Measurements from ENCODE around the gene SOX15.

SOX15 gene

DNA sequence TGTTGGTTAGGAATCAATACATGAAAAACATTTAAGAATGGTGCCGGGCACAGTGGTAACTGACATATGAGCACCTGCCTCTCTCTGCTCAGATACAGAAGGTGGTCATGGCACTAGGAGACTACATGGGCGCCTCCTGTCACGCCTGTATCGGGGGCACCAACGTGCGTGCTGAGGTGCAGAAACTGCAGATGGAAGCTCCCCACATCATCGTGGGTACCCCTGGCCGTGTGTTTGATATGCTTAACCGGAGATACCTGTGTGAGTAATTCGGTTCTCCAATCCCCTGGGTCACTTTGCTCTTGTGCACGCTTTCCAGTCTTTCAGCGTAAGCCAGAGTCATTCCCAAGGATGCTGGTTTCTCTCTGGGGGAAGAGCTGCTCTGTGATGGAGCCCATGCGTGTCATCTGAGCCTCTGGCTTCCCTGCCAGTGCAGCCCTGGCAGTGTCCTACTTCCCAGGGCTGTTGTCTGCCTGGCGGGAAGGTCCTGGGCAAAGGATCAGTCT is 13.4 kb downstream of the SOX15 start:
- no peak for DNase-seq

- DNase-seq: no peak
These were observed 13.9 kb downstream of the SOX15 start for GRCh38 chr17:7575959-7576358.

DNA sequence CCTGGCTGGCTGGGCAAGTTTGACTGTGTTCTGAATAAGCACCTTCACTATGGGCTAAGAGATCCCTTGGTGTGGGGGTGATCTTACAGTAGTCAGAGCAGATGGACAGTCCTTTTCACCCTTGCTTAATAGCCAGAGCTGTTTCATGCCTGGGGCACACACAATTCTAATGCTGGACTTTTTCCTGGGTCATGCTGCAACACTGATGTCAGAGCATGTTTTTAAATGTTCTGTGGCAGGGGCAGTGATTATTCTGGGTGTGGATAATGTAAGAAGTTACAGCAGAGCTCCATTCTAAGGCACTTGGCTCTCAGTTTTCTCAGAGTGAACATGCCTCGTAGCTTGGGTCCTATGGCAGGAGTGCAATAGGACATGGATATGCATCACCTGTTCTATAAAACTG is 14.4 kb downstream of the SOX15 start:
- DNase-seq: no peak

GRCh38 chr17:7574176-7574953 is 15.5 kb downstream of the SOX15 start:
- DNase-seq: no peak

GRCh38 chr17:7573324-7574080 is 16.4 kb downstream of the SOX15 start:
- DNase-seq: peak; percentile 86

GRCh38 chr17:7572588-7573323 is 17.1 kb downstream of the SOX15 start:
- peak; percentile 98 for DNase-seq

DNA sequence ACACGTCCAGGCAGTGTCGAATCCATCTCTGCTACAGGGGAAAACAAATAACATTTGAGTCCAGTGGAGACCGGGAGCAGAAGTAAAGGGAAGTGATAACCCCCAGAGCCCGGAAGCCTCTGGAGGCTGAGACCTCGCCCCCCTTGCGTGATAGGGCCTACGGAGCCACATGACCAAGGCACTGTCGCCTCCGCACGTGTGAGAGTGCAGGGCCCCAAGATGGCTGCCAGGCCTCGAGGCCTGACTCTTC is 17.6 kb downstream of the SOX15 start:
- DNase-seq: no peak

DNA sequence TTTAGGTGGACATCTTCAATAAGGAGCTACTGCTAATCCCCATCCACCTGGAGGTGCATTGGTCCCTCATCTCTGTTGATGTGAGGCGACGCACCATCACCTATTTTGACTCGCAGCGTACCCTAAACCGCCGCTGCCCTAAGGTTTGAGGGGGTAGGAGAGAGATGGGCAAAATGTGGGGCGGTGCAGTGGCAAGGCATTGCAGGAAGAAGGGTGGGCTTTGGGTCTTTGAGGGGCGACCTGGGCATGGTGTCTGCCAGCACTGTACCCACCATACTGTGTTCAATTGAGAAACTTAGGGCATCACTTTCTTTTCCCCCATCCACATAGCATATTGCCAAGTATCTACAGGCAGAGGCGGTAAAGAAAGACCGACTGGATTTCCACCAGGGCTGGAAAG is 19.5 kb downstream of the SOX15 start:
- DNase-seq: no peak

DNA sequence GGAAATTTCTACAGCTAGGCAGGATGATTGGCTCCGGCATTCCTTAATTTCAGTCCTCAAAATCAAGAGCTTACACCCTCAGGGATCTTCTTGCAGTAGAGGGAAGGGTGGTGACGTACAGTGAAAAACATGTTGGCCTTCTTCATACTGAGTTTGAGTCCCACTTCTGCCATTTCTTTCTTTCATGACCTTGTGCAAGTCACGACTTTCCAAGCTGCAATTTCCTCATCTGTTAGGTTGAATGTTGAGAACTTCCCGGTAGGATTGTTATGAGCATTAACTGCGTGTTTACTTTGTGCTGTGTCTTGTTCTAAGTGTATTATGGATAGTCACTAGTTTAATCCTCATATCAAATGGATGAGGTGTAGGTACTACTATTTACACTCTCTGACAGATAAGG is 20.3 kb downstream of the SOX15 start:
- DNase-seq: no peak

DNA sequence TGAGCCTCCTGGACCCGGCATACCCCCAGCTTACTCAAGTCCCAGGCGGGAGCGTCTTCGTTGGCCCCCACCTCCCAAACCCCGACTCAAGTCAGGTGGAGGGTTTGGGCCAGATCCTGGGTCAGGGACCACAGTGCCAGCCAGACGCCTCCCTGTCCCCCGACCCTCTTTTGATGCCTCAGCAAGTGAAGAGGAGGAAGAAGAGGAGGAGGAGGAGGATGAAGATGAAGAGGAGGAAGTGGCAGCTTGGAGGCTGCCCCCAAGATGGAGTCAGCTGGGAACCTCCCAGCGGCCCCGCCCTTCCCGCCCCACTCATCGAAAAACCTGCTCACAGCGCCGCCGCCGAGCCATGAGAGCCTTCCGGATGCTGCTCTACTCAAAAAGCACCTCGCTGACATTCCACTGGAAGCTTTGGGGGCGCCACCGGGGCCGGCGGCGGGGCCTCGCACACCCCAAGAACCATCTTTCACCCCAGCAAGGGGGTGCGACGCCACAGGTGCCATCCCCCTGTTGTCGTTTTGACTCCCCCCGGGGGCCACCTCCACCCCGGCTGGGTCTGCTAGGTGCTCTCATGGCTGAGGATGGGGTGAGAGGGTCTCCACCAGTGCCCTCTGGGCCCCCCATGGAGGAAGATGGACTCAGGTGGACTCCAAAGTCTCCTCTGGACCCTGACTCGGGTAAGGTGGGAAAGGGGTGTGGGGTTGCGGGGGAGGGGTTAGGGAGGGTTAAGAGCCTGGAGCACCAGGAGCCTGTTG is 26.6 kb downstream of the SOX15 start:
- DNase-seq: no peak

DNA sequence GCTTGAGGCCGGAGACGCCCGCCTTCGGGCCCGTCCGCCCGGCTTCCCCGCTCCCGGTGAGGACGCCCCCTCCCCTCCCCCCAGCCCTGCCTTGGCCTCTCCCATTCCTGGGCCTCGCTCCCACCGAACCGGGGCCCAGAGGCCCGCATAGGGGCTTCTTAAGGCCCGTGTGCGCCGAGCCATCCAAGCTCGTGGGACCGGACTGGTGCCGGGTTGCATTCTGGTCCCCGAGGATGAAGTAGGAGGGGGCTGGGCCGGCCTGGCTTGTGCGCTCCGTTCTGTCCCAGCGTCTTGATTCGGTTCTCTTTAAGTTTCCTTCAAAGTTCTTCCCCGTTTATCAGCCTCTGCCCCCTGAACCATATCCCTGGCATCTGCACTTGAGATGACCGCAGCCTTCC is 27.7 kb downstream of the SOX15 start:
- no peak for DNase-seq

- DNase-seq: peak; percentile 80
These were observed 28.2 kb downstream of the SOX15 start, which contains the start of gene SENP3 for GRCh38 chr17:7561589-7562207. Gene SENP3 (plus strand): TSS chr17:7561919. CDS start chr17:7563077, 1,158 bp downstream.

DNA sequence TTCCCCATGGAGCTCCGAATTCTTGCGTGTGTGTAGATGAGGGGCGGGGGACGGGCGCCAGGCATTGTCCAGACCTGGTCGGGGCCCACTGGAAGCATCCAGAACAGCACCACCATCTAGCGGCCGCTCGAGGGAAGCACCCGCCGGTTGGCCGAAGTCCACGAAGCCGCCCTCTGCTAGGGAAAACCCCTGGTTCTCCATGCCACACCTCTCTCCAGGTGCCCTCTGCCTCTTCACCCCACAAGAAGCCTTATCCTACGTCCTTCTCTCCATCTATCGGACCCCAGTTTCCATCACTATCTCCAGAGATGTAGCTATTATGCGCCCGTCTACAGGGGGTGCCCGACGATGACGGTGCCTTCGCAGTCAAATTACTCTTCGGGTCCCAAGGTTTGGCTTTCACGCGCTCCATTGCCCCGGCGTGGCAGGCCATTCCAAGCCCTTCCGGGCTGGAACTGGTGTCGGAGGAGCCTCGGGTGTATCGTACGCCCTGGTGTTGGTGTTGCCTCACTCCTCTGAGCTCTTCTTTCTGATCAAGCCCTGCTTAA is 28.8 kb downstream of the SOX15 start:
- peak; percentile 91 for DNase-seq

- no peak for DNase-seq
These were observed 29.5 kb downstream of the SOX15 start for GRCh38 chr17:7560172-7561027.

DNA sequence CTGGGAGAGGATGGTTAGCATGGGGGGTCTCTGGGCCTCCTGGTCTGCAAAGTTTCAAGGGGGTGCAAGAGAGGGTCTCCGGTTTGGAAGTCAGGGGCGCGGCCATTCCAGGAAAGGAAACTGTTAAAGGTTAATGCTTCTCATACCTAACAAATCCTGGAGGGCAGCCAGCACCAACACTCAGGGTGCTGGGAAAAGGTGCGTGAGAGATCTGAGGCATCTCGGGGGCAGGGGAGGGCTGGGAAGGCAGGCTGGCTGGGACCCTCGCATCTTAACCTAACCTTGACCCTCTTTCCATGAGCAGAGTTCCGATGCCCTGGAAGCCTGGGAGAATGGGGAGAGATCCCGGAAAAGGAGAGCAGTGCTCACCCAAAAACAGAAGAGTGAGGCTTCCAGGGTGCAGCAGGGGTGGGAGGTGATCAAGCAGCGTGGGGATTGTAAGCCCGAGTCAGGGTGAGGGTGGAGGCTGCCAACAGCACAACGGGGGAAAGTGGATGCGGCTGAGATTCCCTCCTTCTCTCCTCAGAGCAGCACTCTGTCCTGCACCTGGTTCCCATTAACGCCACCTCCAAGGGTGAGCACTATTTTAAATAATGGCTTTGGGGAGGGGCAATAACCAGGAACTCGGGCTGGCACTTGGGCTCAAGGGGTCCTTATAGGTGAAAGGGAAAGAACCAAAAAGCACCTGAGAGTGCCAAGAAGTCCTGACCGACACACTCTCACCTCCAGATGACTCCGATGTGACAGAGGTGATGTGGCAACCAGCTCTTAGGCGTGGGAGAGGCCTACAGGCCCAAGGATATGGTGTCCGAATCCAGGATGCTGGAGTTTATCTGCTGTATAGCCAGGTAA is 30.3 kb downstream of the SOX15 start:
- no peak for DNase-seq

DNA sequence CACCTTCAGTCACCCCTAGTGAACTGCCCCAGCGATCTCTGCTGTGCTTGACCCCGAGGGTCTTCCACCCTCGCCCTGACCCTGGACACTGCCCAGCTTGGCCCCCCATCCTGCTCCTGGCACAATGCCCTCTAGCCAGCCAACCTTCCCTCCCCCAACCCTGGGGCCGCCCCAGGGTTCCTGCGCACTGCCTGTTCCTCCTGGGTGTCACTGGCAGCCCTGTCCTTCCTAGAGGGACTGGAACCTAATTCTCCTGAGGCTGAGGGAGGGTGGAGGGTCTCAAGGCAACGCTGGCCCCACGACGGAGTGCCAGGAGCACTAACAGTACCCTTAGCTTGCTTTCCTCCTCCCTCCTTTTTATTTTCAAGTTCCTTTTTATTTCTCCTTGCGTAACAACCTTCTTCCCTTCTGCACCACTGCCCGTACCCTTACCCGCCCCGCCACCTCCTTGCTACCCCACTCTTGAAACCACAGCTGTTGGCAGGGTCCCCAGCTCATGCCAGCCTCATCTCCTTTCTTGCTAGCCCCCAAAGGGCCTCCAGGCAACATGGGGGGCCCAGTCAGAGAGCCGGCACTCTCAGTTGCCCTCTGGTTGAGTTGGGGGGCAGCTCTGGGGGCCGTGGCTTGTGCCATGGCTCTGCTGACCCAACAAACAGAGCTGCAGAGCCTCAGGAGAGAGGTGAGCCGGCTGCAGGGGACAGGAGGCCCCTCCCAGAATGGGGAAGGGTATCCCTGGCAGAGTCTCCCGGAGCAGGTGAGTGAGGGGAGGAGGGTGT is 31.2 kb downstream of the SOX15 start, which contains the start of gene TNFSF13:
Gene TNFSF13 (plus strand): TSS at position 207 of the 776 bp plus-strand sequence. CDS start 290 bp downstream, at position 497.
- DNase-seq: no peak

GRCh38 chr17:7557775-7558543 is 31.9 kb downstream of the SOX15 start:
- DNase-seq: no peak

- no peak for DNase-seq
These were observed 32.6 kb downstream of the SOX15 start for GRCh38 chr17:7557147-7557764.

All from NCI-H748 treated with DMSO at 0.1 percent for 48 hours (cell line).